A549 (cell line): ENCODE results near the gene GRM6. TPM values are rescaled to one million over a fixed set of nuclear protein-coding genes. Genes with fewer than 3 reads are reported as not detected.
A peak's percentile ranks its signal among the peaks of the same experiment; 100 is the strongest.

Source experiments
- ATAC-seq, 2 experiments: fragments of 200-7000 bp in 1 of 2; fragments of >200 bp in 1 of 2; cut with Nextera tagmentation in 1 of 2; cut with Tn5 transposase in 1 of 2; 3 replicates each; pipeline versions ENCODE4 v1.8.0 to v1.9.1; 2018 to 2020; ENCODE audit warnings: mild to moderate bottlenecking in 1 of 2, moderate library complexity in 1 of 2
- CTCF ChIA-PET: fragments of 300-600 bp; sonication (Branson Sonifier 250); formaldehyde crosslinking; extraction: SDS; loops from one replicate; lab custom pipeline; 2021; ENCODE audit warnings: antibody characterized with exemption, inconsistent platforms; lab: Yijun Ruan, JAX
- POLR2A ChIA-PET: fragments of 350-600 bp; formaldehyde crosslinking; extraction: SDS; loops from one replicate; lab custom pipeline; 2021; ENCODE audit warnings: antibody characterized with exemption, inconsistent platforms; lab: Yijun Ruan, JAX
- DNase-seq, 2 experiments: peaks; one replicate each; pipeline versions ENCODE4 v3.0.0 to v3.0.0-alpha.2; 2011 to 2016; ENCODE audit warnings: low read depth in 1 of 2, low spot score in 1 of 2
- FAIRE-seq: peaks from 2 replicates; lab custom pipeline; 2011; peaks lifted over from hg19 to GRCh38; lab: Jason Lieb, UNC
- H3K27ac ChIP-seq, 2 experiments: fragments of >200 bp; sonication (Bioruptor Twin); formaldehyde crosslinking; 3 replicates each; pipeline ENCODE4 v1.5.1; 2016 to 2017
- H3K4me1 ChIP-seq: fragments of >200 bp; sonication (Bioruptor Twin); formaldehyde crosslinking; 3 replicates; pipeline ENCODE4 v1.6.1; 2016
- H3K4me2 ChIP-seq: fragments of >200 bp; sonication (Bioruptor Twin); formaldehyde crosslinking; 3 replicates; pipeline ENCODE4 v1.6.1; 2016
- H3K4me3 ChIP-seq: fragments of >200 bp; sonication (Bioruptor Twin); formaldehyde crosslinking; 3 replicates; pipeline ENCODE4 v1.5.1; 2016
- H3K9me3 ChIP-seq: fragments of >200 bp; sonication (Bioruptor Twin); formaldehyde crosslinking; 3 replicates; pipeline ENCODE4 v1.6.1; 2016
- EHF ChIP-seq: fragments of 250-450 bp; sonication (Bioruptor Pico); IDR thresholded peaks from 2 replicates; pipeline ENCODE4 v1.5.0; 2020; ENCODE audit warnings: mild to moderate bottlenecking
- EHMT2 ChIP-seq: fragments of 200-600 bp; sonication (generic); IDR thresholded peaks from 2 replicates; pipeline ENCODE4 v1.6.1; 2016; ENCODE audit warnings: antibody characterized with exemption, low read depth, mild to moderate bottlenecking, moderate library complexity
- FOSL2 ChIP-seq, 2 experiments: fragments of 450-650 bp in 1 of 2; fragments of >200 bp in 1 of 2; sonication (Bioruptor Twin) in 1 of 2; formaldehyde crosslinking; IDR thresholded peaks; 2 replicates each; pipeline versions ENCODE4 v1.5.0 to v1.6.1; 2016 to 2020; ENCODE audit warnings: mild to moderate bottlenecking in 1 of 2, moderate library complexity in 1 of 2
- GATA3 ChIP-seq: IDR thresholded peaks from 2 replicates; pipeline ENCODE4 v1.6.1; 2012; ENCODE audit warnings: borderline replicate concordance
- HEYL ChIP-seq: fragments of 250-450 bp; sonication (Bioruptor Pico); IDR thresholded peaks from 2 replicates; pipeline ENCODE4 v1.8.0; 2021; ENCODE audit warnings: mild to moderate bottlenecking, moderate library complexity
- JUN ChIP-seq, 2 experiments: fragments of >200 bp; sonication (Bioruptor Twin); formaldehyde crosslinking; IDR thresholded peaks; 2 replicates in 1 of 2; 3 replicates in 1 of 2; pipeline ENCODE4 v1.6.1; 2016 to 2017
- JUNB ChIP-seq: fragments of >200 bp; sonication (Bioruptor Twin); formaldehyde crosslinking; IDR thresholded peaks from 2 replicates; pipeline ENCODE4 v1.6.1; 2016
- NPAS2 ChIP-seq: fragments of 250-450 bp; sonication (Bioruptor Pico); IDR thresholded peaks from 2 replicates; pipeline ENCODE4 v1.8.0; 2022; ENCODE audit warnings: mild to moderate bottlenecking, moderate library complexity, borderline replicate concordance
- PHF8 ChIP-seq: fragments of 200-600 bp; sonication (generic); IDR thresholded peaks from 2 replicates; pipeline ENCODE4 v1.6.1; 2016; ENCODE audit warnings: low read depth, mild to moderate bottlenecking, antibody characterized with exemption, moderate library complexity, borderline replicate concordance
- POLR2A ChIP-seq: IDR thresholded peaks from 2 replicates; pipeline ENCODE4 v1.6.1; 2012; ENCODE audit warnings: mild to moderate bottlenecking, low read length
- RAD21 ChIP-seq, 2 experiments: fragments of >200 bp in 1 of 2; sonication (Bioruptor Twin) in 1 of 2; formaldehyde crosslinking in 1 of 2; IDR thresholded peaks in 1 of 2; conservative IDR thresholded peaks in 1 of 2; 2 replicates in 1 of 2; 3 replicates in 1 of 2; pipeline ENCODE4 v1.6.1; 2012 to 2018; ENCODE audit warnings: inconsistent platforms in 1 of 2
- RCOR1 ChIP-seq: fragments of 150-350 bp; IDR thresholded peaks from 2 replicates; pipeline ENCODE4 v1.6.1; 2014; ENCODE audit warnings: antibody characterized with exemption, low read length, low read depth
- RFX5 ChIP-seq: fragments of 450-650 bp; IDR thresholded peaks from 2 replicates; pipeline ENCODE4 v1.7.1; 2014; ENCODE audit warnings: antibody characterized with exemption, mild to moderate bottlenecking, moderate library complexity
- RNF2 ChIP-seq: fragments of 200-600 bp; sonication (generic); IDR thresholded peaks from 2 replicates; pipeline ENCODE4 v1.6.1; 2016; ENCODE audit warnings: low read depth, mild to moderate bottlenecking, antibody characterized with exemption, moderate library complexity, borderline replicate concordance
- SMC3 ChIP-seq: fragments of >200 bp; sonication (Bioruptor Twin); formaldehyde crosslinking; IDR thresholded peaks from 3 replicates; pipeline ENCODE4 v1.6.1; 2018; ENCODE audit warnings: inconsistent platforms
- TFCP2L1 ChIP-seq: fragments of 250-450 bp; sonication (Bioruptor Pico); IDR thresholded peaks from 2 replicates; pipeline ENCODE4 v1.5.0; 2021; ENCODE audit warnings: mild to moderate bottlenecking
- ZNF302 ChIP-seq: fragments of 250-450 bp; sonication (Bioruptor Pico); IDR thresholded peaks from 2 replicates; pipeline ENCODE4 v1.9.0; 2021; ENCODE audit warnings: inconsistent platforms, mild to moderate bottlenecking, moderate library complexity
- ZSCAN20 ChIP-seq: fragments of 250-450 bp; sonication (Bioruptor Pico); IDR thresholded peaks from 2 replicates; pipeline ENCODE4 v1.8.0; 2022; ENCODE audit warnings: mild to moderate bottlenecking, moderate library complexity
- WGBS: methylation state at CpG from one replicate; pipeline ENCODE4 v1.1.6; 2017; ENCODE audit errors: missing lambda C conversion rate; 5-methylcytosine and 5-hydroxymethylcytosine counted together
- polyA minus RNA-seq: library from RNA; depleted of rRNA, polyadenylated mRNA; stranded (reverse); fragments of >200 nt; gene quantifications from 2 replicates; pipeline ENCODE4 v1.2.3, GENCODE V29; 2011; rRNA and poly(A)+ RNA removed
- polyA plus RNA-seq, 4 experiments: library from polyadenylated mRNA; depleted of rRNA in 3 of 4; stranded (reverse); fragments of >200 nt; fragmentation: RNase III in 1 of 4; extraction: RNeasy Plus Mini Kit Qiagen cat#74134 plus additional on column Dnase treatment in 1 of 4; gene quantifications; 2 replicates in 3 of 4; 3 replicates in 1 of 4; pipeline ENCODE4 v1.2.3, GENCODE V29; 2011 to 2017
- TF ChIP-seq, protein P1 (sequence below): IDR thresholded peaks from 2 replicates; pipeline ENCODE4 v1.6.1; 2012
- TF ChIP-seq, protein P2 (sequence below): fragments of 150-350 bp; IDR thresholded peaks from 2 replicates; pipeline ENCODE4 v1.6.1; 2014; ENCODE audit warnings: low read depth, mild to moderate bottlenecking, low read length
- TF ChIP-seq, protein P3 (sequence below): fragments of 450-650 bp; IDR thresholded peaks from 2 replicates; pipeline ENCODE4 v1.6.1; 2014; ENCODE audit warnings: antibody characterized with exemption
- TF ChIP-seq, protein P4 (sequence below): IDR thresholded peaks from 2 replicates; pipeline ENCODE4 v1.6.1; 2012

The GRM6 gene
- polyA plus RNA-seq (2011; rRNA removed) (not detected in 2 replicates), polyA plus RNA-seq (2017; fragmentation: RNase III; extraction: RNeasy Plus Mini Kit Qiagen cat#74134 plus additional on column Dnase treatment) (not detected in 3 replicates), polyA minus RNA-seq (not detected in 2 replicates)
- polyA plus RNA-seq (2012; cell fraction: cytosol; rRNA removed) = not detected in 2 replicates
- polyA plus RNA-seq (2012; cell fraction: nucleus; rRNA removed) = not detected in 2 replicates

DNA sequence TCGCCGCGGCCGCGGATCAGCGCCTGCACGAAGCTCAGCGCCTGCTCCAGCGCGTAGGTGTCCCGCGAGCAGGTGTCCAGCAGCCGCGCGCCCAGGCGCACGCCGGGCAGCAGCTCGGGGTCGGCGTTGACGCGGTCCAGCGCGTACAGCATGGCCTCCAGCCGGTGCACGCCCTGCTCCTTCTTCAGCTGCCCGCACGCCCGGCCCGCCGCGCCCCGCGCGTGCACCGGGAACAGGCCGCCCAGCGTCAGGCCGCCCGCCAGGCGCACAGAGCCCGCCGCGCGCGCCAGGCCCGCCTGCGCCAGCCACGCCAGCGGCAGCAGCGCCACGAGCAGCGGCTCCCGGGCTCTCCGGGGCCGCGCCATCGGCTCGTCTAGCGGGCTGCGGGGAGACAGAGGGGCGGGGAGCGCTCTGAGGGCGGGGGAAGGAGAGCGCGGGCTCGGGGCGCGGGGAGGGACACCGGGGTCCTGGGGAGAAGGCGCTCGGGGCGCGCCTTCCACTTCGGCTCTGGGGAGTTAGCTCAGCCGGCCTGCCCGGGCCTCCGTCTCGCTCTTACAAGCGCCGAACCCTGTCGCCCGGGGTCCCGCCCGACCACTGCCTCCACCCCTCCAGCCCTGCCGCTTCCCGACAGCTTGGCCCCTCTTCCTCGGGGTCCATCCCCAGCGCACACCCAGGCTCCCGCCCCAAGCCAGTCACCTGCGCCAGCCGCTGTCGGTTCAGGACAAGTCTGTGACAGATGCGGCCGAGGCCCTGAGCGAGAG, at the start of gene GRM6:
Gene GRM6 (minus strand): TSS at position 741 of the 761 bp plus-strand sequence. CDS start 376 bp downstream, at position 365.
- DNase-seq = no peak
- TF ChIP-seq NPAS2 (CRISPR knock-in tag) (no peak), FOSL2 (IDR thresholded peaks at IDR 0.05) (no peak), FOSL2 (CRISPR knock-in tag; IDR thresholded peaks at IDR 0.05) (no peak), RFX5 (no peak)
- TF ChIP-seq, protein P1, sequence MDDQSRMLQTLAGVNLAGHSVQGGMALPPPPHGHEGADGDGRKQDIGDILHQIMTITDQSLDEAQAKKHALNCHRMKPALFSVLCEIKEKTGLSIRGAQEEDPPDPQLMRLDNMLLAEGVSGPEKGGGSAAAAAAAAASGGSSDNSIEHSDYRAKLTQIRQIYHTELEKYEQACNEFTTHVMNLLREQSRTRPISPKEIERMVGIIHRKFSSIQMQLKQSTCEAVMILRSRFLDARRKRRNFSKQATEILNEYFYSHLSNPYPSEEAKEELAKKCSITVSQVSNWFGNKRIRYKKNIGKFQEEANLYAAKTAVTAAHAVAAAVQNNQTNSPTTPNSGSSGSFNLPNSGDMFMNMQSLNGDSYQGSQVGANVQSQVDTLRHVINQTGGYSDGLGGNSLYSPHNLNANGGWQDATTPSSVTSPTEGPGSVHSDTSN = no peak
- no peak for ATAC-seq
- Histone ChIP-seq H3K27ac (no peak within 1 kb of the TSS), H3K4me1 (no peaks in the 10 kb centered on the region), H3K9me3 (peaks cover 13% of the 10 kb centered on the region; the same call in 2 of the 3 replicates), H3K4me3 (no peak within 1 kb of the TSS), H3K4me2 (no peak within 1 kb of the TSS)
- ChIA-PET POLR2A (no interaction called here), CTCF (no interaction called here)
- 81% methylated on average over 32 of the region's 97 CpGs for WGBS
- no peak for FAIRE-seq

DNA sequence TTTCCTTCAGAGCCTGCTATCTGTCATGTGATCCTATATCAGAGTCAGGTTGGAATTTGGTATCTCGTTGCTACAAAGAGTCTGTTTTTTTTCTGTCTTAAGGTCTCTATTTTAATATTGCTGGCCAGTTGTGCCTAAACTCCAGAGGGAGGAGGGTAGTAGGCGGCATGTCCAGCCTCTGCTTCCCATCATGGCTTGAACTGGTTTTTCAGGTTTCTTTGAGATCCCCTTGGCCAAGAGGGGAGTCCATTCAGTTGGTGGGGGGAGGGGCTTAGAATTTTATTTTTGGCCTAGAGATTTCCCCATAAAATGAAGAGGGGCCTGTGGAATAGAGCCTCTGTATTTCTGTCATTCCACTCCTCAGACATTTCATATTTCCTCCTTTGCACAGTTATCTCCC, 49.6 kb upstream of the GRM6 start:
- no peak for DNase-seq
- ChIA-PET CTCF (no interaction called here), POLR2A (no interaction called here)
- Histone ChIP-seq H3K4me1 (no peaks in the 10 kb centered on the region), H3K27ac (no peak overlapping the region), H3K4me2 (no peak overlapping the region), H3K9me3 (peaks cover 15% of the 10 kb centered on the region), H3K4me3 (no peak overlapping the region)
- no peak for ATAC-seq
- WGBS = 0% methylated on average over 2 of the region's 2 CpGs
- TF ChIP-seq GATA3 (no peak), EHF (CRISPR knock-in tag) (no peak), JUNB (no peak), RCOR1 (no peak), SMC3 (no peak)
- TF ChIP-seq, protein P2, sequence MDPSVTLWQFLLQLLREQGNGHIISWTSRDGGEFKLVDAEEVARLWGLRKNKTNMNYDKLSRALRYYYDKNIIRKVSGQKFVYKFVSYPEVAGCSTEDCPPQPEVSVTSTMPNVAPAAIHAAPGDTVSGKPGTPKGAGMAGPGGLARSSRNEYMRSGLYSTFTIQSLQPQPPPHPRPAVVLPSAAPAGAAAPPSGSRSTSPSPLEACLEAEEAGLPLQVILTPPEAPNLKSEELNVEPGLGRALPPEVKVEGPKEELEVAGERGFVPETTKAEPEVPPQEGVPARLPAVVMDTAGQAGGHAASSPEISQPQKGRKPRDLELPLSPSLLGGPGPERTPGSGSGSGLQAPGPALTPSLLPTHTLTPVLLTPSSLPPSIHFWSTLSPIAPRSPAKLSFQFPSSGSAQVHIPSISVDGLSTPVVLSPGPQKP = no peak
- FAIRE-seq = no peak

DNA sequence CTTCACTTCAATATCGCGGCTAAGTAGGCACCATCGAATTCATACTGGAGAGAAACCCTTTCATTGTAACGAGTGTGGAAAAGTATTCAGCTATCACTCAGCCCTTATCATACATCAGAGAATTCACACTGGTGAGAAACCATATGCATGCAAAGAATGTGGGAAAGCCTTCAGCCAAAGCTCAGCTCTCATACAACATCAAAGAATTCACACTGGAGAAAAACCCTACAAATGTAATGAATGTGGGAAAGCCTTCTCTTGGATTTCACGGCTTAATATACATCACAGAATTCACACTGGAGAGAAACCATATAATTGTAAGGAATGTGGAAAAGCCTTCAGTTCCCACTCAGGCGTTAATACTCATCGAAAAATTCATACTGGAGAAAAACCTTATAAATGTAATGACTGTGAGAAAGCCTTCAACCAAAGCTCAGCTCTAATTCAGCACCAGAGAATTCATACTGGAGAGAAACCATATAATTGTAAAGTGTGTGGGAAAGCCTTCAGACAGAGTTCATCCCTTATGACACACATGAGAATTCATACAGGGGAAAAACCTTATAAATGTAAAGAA, 38.0 kb upstream of the GRM6 start:
- Histone ChIP-seq H3K27ac (no peak overlapping the region), H3K4me1 (no peaks in the 10 kb centered on the region), H3K9me3 (peaks cover 77% of the 10 kb centered on the region), H3K4me3 (no peak overlapping the region), H3K4me2 (no peak overlapping the region)
- ATAC-seq (no peak), DNase-seq (no peak), FAIRE-seq (no peak)
- POLR2A ChIA-PET = no interaction called here
- TF ChIP-seq FOSL2 (IDR thresholded peaks at IDR 0.05) = no peak
- no peak for TF ChIP-seq FOSL2 (CRISPR knock-in tag; IDR thresholded peaks at IDR 0.05)
- TF ChIP-seq HEYL (CRISPR knock-in tag) = no peak
- no peak for TF ChIP-seq RAD21 (conservative IDR thresholded peaks at IDR 0.05 in 1 of 2, IDR thresholded peaks at IDR 0.05 in 1 of 2)
- no peak for TF ChIP-seq ZNF302 (CRISPR knock-in tag)
- CTCF ChIA-PET = interaction anchor here (0.6 kb wide), 1 partner anchor 1040 kb away, joined by 3 read pairs; no protein-coding TSS in a partner anchor
- WGBS = 64% methylated on average over 7 of the region's 7 CpGs

DNA sequence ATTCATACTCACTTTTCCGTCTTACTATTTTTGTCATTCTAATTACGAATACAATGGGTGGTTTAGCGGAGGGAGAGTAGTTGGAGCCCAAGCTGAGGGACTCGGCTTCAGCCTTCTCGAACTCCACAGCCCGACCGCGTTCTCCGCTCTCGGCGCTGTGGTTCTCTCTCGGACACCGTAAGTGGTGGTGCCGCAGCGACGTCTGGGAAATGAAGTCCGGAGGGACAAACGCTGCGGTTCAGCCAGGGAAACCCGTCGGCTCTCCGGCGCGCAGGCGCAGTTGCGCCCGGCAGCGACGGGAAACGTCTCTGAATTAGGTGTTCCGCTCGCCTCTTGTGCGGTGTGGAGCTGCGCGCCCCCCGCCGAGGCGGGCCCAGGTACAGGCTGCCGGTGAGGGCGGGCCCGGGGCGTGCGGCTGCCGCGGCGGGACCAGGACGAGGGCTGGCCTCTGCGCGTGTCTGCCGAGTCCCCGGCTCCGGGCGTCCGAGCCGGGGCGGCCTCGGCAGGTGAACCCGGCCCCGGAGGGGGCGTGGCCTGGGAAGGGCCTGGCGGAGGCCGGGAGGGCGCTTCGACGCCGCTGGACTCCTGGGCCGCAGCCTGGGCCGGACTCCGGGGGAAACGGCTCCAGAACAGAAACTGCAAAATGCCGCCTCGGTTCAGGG, 28.5 kb upstream of the GRM6 start, which contains the start of gene ZNF879:
Gene ZNF879 (plus strand): TSS at position 277 of the 662 bp plus-strand sequence. CDS start 1,201 bp downstream, outside the sequence.
- H3K4me2 ChIP-seq = peak within 1 kb of the TSS; percentile 76
- H3K9me3 ChIP-seq = peaks cover 61% of the 10 kb centered on the region
- POLR2A ChIA-PET = no interaction called here
- CTCF ChIA-PET = no interaction called here
- H3K4me3 ChIP-seq = peak within 1 kb of the TSS; percentile 73
- no peak for FAIRE-seq
- H3K4me1 ChIP-seq = no peaks in the 10 kb centered on the region
- DNase-seq = peak; percentile 81 to 95
- H3K27ac ChIP-seq = peak within 1 kb of the TSS; percentile 84 to 90
- peak; percentile 98 for ATAC-seq
- WGBS = 10% methylated on average over 13 of the region's 72 CpGs
- TF ChIP-seq, protein P3, sequence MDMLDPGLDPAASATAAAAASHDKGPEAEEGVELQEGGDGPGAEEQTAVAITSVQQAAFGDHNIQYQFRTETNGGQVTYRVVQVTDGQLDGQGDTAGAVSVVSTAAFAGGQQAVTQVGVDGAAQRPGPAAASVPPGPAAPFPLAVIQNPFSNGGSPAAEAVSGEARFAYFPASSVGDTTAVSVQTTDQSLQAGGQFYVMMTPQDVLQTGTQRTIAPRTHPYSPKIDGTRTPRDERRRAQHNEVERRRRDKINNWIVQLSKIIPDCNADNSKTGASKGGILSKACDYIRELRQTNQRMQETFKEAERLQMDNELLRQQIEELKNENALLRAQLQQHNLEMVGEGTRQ = no peak
- TF ChIP-seq EHMT2 (no peak), PHF8 (peak; percentile 52; the same call in 1 of the 2 replicates), RAD21 (conservative IDR thresholded peaks at IDR 0.05 in 1 of 2, IDR thresholded peaks at IDR 0.05 in 1 of 2) (no peak), RNF2 (no peak), TFCP2L1 (no peak), RFX5 (no peak), JUN (IDR thresholded peaks at IDR 0.05) (peak in 1 of 2 experiments; percentile 41; a peak in 1 of 5 replicates), POLR2A (peak; percentile 27; the same call in 1 of the 2 replicates), ZSCAN20 (CRISPR knock-in tag) (no peak)
- TF ChIP-seq, protein P4, sequence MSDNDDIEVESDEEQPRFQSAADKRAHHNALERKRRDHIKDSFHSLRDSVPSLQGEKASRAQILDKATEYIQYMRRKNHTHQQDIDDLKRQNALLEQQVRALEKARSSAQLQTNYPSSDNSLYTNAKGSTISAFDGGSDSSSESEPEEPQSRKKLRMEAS = peak; percentile 63
